Prostate gland (tissue), 2 donors: ENCODE results near the gene PLAC8.
"Not testable (repeated sequence)": the region's sequence is repeated elsewhere in the genome, so short reads cannot be mapped to it uniquely, and the experiment has no call there.

ENCODE experiments used
- CTCF ChIP-seq, 4 experiments: fragments of 200-600 bp in 2 of 4; fragments of 450-650 bp in 2 of 4; sonication (generic) in 2 of 4; IDR thresholded peaks; 1 replicate in 3 of 4; 2 replicates in 1 of 4; pipeline ENCODE4 v1.5.1; 2016 to 2019; ENCODE audit warnings: antibody characterized with exemption in 4 of 4, mild to moderate bottlenecking in 2 of 4, moderate library complexity in 2 of 4
- POLR2A ChIP-seq: fragments of 450-650 bp; IDR thresholded peaks from one replicate; pipeline ENCODE4 v1.6.1; 2016; ENCODE audit warnings: antibody characterized with exemption, mild to moderate bottlenecking
- POLR2AphosphoS5 ChIP-seq: sonication (generic); formaldehyde crosslinking; IDR thresholded peaks from one replicate; pipeline ENCODE4 v1.6.1; 2017; ENCODE audit warnings: antibody characterized with exemption

GRCh38 chr4:83111751-83112141, 2.8 kb downstream of the PLAC8 start:
- not testable (repeated sequence) for TF ChIP-seq CTCF (IDR thresholded peaks at IDR 0.05); POLR2A; POLR2AphosphoS5
